Esophagus squamous epithelium (tissue), 4 donors: Measurements from ENCODE around the gene FNIP1.

Source experiments
- CTCF ChIP-seq, 6 experiments: fragments of 450-650 bp in 4 of 6; fragments of 200-600 bp in 2 of 6; sonication (generic) in 2 of 6; IDR thresholded peaks; one replicate each; pipeline ENCODE4 v1.5.1; 2016 to 2019; ENCODE audit warnings: antibody characterized with exemption in 6 of 6, mild to moderate bottlenecking in 4 of 6, moderate library complexity in 4 of 6
- POLR2A ChIP-seq, 4 donors: fragments of 450-650 bp; IDR thresholded peaks; one replicate each; pipeline ENCODE4 v1.6.1; 2017; ENCODE audit warnings: antibody characterized with exemption in 4 of 4, mild to moderate bottlenecking in 4 of 4, moderate library complexity in 3 of 4

GRCh38 chr5:131684051-131684450 is 112.8 kb downstream of the FNIP1 start:
- TF ChIP-seq CTCF (IDR thresholded peaks at IDR 0.05) (no peak), POLR2A (IDR thresholded peaks at IDR 0.05) (no peak)
